Neural cell (in vitro differentiated cells): ENCODE results near the gene GPNMB. TPM values are rescaled to one million over a fixed set of nuclear protein-coding genes. Genes with fewer than 3 reads are reported as not detected.

Experiments
- H2AFZ ChIP-seq: fragments of 200-600, 300-800 bp; sonication (generic), shearing (Covaris generic); 2 replicates; pipeline ENCODE4 v1.6.0; 2014; ENCODE audit warnings: low read depth, mild to moderate bottlenecking, antibody characterized with exemption, low read length, moderate library complexity
- H3F3A ChIP-seq: fragments of 200-600 bp; shearing (Covaris generic); 2 replicates; pipeline ENCODE4 v1.6.1; 2016; ENCODE audit warnings: mild to moderate bottlenecking, moderate library complexity, mixed read lengths, antibody characterized with exemption, low read length; ENCODE audit not compliant: insufficient read depth, poor library complexity, severe bottlenecking
- H3K27ac ChIP-seq: fragments of 200-600, 300-800 bp; sonication (generic), shearing (Covaris generic); 2 replicates; pipeline ENCODE4 v1.5.1; 2014; ENCODE audit warnings: mild to moderate bottlenecking, low read length, moderate library complexity
- H3K27me3 ChIP-seq: fragments of 300-800, 200-600 bp; sonication (generic), shearing (Covaris generic); 2 replicates; pipeline ENCODE4 v1.6.0; 2014; ENCODE audit warnings: mild to moderate bottlenecking, low read depth, low read length, moderate library complexity; ENCODE audit not compliant: insufficient read depth
- H3K36me3 ChIP-seq: fragments of 300-800, 200-600 bp; sonication (generic), shearing (Covaris generic); 2 replicates; pipeline ENCODE4 v1.5.1; 2014; ENCODE audit warnings: mild to moderate bottlenecking, antibody characterized with exemption, low read length, moderate library complexity; ENCODE audit not compliant: insufficient read depth
- H3K4me2 ChIP-seq: fragments of 300-800, 200-600 bp; sonication (generic), shearing (Covaris generic); 2 replicates; pipeline ENCODE4 v1.6.0; 2014; ENCODE audit warnings: mild to moderate bottlenecking, low read length
- H3K4me3 ChIP-seq: fragments of 300-800, 200-600 bp; sonication (generic), shearing (Covaris generic); 2 replicates; pipeline ENCODE4 v1.5.1; 2014; ENCODE audit warnings: mild to moderate bottlenecking, low read length, moderate library complexity
- H3K79me2 ChIP-seq: fragments of 200-600 bp; shearing (Covaris generic); replicated peaks from 2 replicates; pipeline ENCODE4 v1.6.0; 2014; ENCODE audit warnings: mild to moderate bottlenecking, low read length, moderate library complexity; ENCODE audit not compliant: insufficient read depth
- H3K9ac ChIP-seq: fragments of 300-800, 200-600 bp; sonication (generic), shearing (Covaris generic); 2 replicates; pipeline ENCODE4 v1.6.1; 2016; ENCODE audit warnings: mild to moderate bottlenecking, low read length, mixed read lengths
- H3K9me2 ChIP-seq: fragments of 200-600 bp; shearing (Covaris generic); 2 replicates; pipeline ENCODE4 v1.6.1; 2016; ENCODE audit warnings: mild to moderate bottlenecking, low read length, mixed read lengths; ENCODE audit not compliant: insufficient read depth
- H3K9me3 ChIP-seq: fragments of 200-600, 300-800 bp; sonication (generic), shearing (Covaris generic); 2 replicates; pipeline ENCODE4 v1.6.1; 2016; ENCODE audit warnings: mild to moderate bottlenecking, mixed run types, low read length, moderate library complexity, mixed read lengths
- H4K20me1 ChIP-seq: fragments of 200-600 bp; shearing (Covaris generic); 2 replicates; pipeline ENCODE4 v1.6.1; 2016; ENCODE audit warnings: mild to moderate bottlenecking, mixed run types; ENCODE audit not compliant: insufficient read depth
- EP300 ChIP-seq: fragments of 450-650 bp; conservative IDR thresholded peaks from 2 replicates; pipeline ENCODE4 v1.6.1; 2014; ENCODE audit warnings: antibody characterized with exemption, mild to moderate bottlenecking, moderate library complexity; ENCODE audit not compliant: poor library complexity, severe bottlenecking
- EZH2 ChIP-seq: fragments of 200-600, 300-800 bp; shearing (Covaris generic), sonication (generic); IDR thresholded peaks from 2 replicates; pipeline ENCODE4 v1.6.1; 2014; ENCODE audit warnings: antibody characterized with exemption, low read length, borderline replicate concordance, mild to moderate bottlenecking; ENCODE audit not compliant: insufficient read depth, poor library complexity, severe bottlenecking
- MXI1 ChIP-seq: fragments of 450-650 bp; conservative IDR thresholded peaks from 2 replicates; pipeline ENCODE4 v1.6.1; 2014; ENCODE audit warnings: antibody characterized with exemption, mild to moderate bottlenecking; ENCODE audit not compliant: poor library complexity, severe bottlenecking
- POLR2AphosphoS5 ChIP-seq: IDR thresholded peaks from 2 replicates; pipeline ENCODE4 v1.6.1; 2012
- RAD21 ChIP-seq: fragments of 450-650 bp; conservative IDR thresholded peaks from 2 replicates; pipeline ENCODE4 v1.6.1; 2014; ENCODE audit warnings: antibody characterized with exemption, mild to moderate bottlenecking, moderate library complexity
- SMC3 ChIP-seq: fragments of 450-650 bp; conservative IDR thresholded peaks from 2 replicates; pipeline ENCODE4 v1.6.1; 2014; ENCODE audit warnings: antibody characterized with exemption, mild to moderate bottlenecking, moderate library complexity; ENCODE audit not compliant: poor library complexity
- TAF1 ChIP-seq: IDR thresholded peaks from 2 replicates; pipeline ENCODE4 v1.6.1; 2012; ENCODE audit warnings: low read depth
- polyA plus RNA-seq: library from polyadenylated mRNA; depleted of rRNA; stranded (reverse); fragments of >200 nt; gene quantifications from 2 replicates; pipeline ENCODE4 v1.2.3, GENCODE V29; 2014
- TF ChIP-seq, protein P1 (sequence below): IDR thresholded peaks from 2 replicates; pipeline ENCODE4 v1.6.1; 2012; ENCODE audit warnings: borderline replicate concordance
- TF ChIP-seq, protein P2 (sequence below): fragments of 450-650 bp; IDR thresholded peaks from 2 replicates; pipeline ENCODE4 v1.5.1; 2014; ENCODE audit warnings: antibody characterized with exemption, mild to moderate bottlenecking, moderate library complexity; ENCODE audit not compliant: poor library complexity, severe bottlenecking

The GPNMB gene
- polyA plus RNA-seq, 1 donor from 2014 or later: not detected

GRCh38 chr7:23204241-23204640 lies 42.3 kb upstream of the GPNMB start:
- Histone ChIP-seq H3K36me3 (no peaks in the 10 kb centered on the region), H3K27ac (no peak overlapping the region), H3K27me3 (no peaks in the 10 kb centered on the region), H3K4me2 (no peak overlapping the region), H2AFZ (no peak overlapping the region), H3K9ac (no peak overlapping the region), H4K20me1 (no peaks in the 10 kb centered on the region), H3K79me2 (no peaks in the 10 kb centered on the region), H3K4me3 (no peak overlapping the region), H3F3A (no peaks in the 10 kb centered on the region), H3K9me2 (no peaks in the 10 kb centered on the region), H3K9me3 (no peaks in the 10 kb centered on the region)
- TF ChIP-seq, protein P1, sequence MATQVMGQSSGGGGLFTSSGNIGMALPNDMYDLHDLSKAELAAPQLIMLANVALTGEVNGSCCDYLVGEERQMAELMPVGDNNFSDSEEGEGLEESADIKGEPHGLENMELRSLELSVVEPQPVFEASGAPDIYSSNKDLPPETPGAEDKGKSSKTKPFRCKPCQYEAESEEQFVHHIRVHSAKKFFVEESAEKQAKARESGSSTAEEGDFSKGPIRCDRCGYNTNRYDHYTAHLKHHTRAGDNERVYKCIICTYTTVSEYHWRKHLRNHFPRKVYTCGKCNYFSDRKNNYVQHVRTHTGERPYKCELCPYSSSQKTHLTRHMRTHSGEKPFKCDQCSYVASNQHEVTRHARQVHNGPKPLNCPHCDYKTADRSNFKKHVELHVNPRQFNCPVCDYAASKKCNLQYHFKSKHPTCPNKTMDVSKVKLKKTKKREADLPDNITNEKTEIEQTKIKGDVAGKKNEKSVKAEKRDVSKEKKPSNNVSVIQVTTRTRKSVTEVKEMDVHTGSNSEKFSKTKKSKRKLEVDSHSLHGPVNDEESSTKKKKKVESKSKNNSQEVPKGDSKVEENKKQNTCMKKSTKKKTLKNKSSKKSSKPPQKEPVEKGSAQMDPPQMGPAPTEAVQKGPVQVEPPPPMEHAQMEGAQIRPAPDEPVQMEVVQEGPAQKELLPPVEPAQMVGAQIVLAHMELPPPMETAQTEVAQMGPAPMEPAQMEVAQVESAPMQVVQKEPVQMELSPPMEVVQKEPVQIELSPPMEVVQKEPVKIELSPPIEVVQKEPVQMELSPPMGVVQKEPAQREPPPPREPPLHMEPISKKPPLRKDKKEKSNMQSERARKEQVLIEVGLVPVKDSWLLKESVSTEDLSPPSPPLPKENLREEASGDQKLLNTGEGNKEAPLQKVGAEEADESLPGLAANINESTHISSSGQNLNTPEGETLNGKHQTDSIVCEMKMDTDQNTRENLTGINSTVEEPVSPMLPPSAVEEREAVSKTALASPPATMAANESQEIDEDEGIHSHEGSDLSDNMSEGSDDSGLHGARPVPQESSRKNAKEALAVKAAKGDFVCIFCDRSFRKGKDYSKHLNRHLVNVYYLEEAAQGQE: no peak
- TF ChIP-seq MXI1 (no peak), RAD21 (no peak), EZH2 (no peak)

DNA sequence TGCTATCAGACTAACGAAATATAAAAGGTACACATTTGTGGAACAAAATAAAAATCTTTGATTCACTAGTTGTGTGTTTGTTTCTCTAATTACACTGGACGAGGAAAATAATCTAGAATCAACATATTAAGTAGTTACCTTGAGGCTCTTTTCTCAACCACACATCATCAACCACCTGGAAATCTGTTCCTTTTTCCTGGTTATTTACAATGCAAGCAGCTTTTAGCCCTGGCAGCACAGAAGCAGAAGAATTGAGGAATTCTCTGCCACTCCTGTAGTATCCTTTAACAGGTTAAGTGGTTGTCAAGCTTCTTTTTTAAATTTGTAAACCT lies 41.0 kb upstream of the GPNMB start:
- Histone ChIP-seq H3F3A (no peaks in the 10 kb centered on the region), H3K27me3 (no peaks in the 10 kb centered on the region), H3K4me2 (no peak overlapping the region), H3K79me2 (no peaks in the 10 kb centered on the region), H3K9ac (no peak overlapping the region), H3K9me3 (no peaks in the 10 kb centered on the region), H3K9me2 (no peaks in the 10 kb centered on the region), H3K27ac (no peak overlapping the region), H2AFZ (no peak overlapping the region), H3K36me3 (no peaks in the 10 kb centered on the region), H3K4me3 (no peak overlapping the region), H4K20me1 (no peaks in the 10 kb centered on the region)
- TF ChIP-seq SMC3 (no peak), TAF1 (no peak)

- no peaks in the 10 kb centered on the region for H3K36me3 ChIP-seq
- H3K9me3 ChIP-seq: no peaks in the 10 kb centered on the region
- H2AFZ ChIP-seq: no peak overlapping the region
- H3K27me3 ChIP-seq: no peaks in the 10 kb centered on the region
- no peak overlapping the region for H3K4me2 ChIP-seq
- H3K4me3 ChIP-seq: no peak overlapping the region
- no peak overlapping the region for H3K9ac ChIP-seq
- H3K79me2 ChIP-seq: no peaks in the 10 kb centered on the region
- no peaks in the 10 kb centered on the region for H4K20me1 ChIP-seq
- TF ChIP-seq POLR2AphosphoS5: no peak
- no peak for TF ChIP-seq TAF1
- no peak for TF ChIP-seq RAD21
- TF ChIP-seq EP300: no peak
- TF ChIP-seq EZH2: no peak
- TF ChIP-seq, protein P2, sequence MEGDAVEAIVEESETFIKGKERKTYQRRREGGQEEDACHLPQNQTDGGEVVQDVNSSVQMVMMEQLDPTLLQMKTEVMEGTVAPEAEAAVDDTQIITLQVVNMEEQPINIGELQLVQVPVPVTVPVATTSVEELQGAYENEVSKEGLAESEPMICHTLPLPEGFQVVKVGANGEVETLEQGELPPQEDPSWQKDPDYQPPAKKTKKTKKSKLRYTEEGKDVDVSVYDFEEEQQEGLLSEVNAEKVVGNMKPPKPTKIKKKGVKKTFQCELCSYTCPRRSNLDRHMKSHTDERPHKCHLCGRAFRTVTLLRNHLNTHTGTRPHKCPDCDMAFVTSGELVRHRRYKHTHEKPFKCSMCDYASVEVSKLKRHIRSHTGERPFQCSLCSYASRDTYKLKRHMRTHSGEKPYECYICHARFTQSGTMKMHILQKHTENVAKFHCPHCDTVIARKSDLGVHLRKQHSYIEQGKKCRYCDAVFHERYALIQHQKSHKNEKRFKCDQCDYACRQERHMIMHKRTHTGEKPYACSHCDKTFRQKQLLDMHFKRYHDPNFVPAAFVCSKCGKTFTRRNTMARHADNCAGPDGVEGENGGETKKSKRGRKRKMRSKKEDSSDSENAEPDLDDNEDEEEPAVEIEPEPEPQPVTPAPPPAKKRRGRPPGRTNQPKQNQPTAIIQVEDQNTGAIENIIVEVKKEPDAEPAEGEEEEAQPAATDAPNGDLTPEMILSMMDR: no peak
- TF ChIP-seq SMC3: no peak
- TF ChIP-seq, protein P1: no peak
- TF ChIP-seq MXI1: no peak
- H3K27ac ChIP-seq: no peak overlapping the region
- no peaks in the 10 kb centered on the region for H3F3A ChIP-seq
- H3K9me2 ChIP-seq: no peaks in the 10 kb centered on the region
These were observed 40.4 kb upstream of the GPNMB start for GRCh38 chr7:23205909-23206767.
